Stimulated activated naive CD8-positive, alpha-beta T cell treated with anti-CD3 and anti-CD28 coated beads, Interleukin-15, Interleukin-2, amounts not matched to agents 100 ng/mL and 50 ng/mL, for 24 hours (primary cell): ENCODE measurements around the gene LPCAT4.
"Not testable (repeated sequence)": the region's sequence is repeated elsewhere in the genome, so short reads cannot be mapped to it uniquely, and the experiment has no call there.

ENCODE experiments used
- H3K27ac Mint-ChIP-seq: one replicate; pipeline ENCODE4 v1.8.0; 2021; ENCODE audit warnings: mild to moderate bottlenecking, mixed read lengths
- H3K27me3 Mint-ChIP-seq: one replicate; pipeline ENCODE4 v1.8.0; 2021; ENCODE audit warnings: mixed read lengths
- H3K36me3 Mint-ChIP-seq: one replicate; pipeline ENCODE4 v1.8.0; 2021; ENCODE audit warnings: low read depth, mixed read lengths
- H3K4me1 Mint-ChIP-seq: one replicate; pipeline ENCODE4 v1.8.0; 2021; ENCODE audit warnings: low read depth, mixed read lengths
- H3K4me3 Mint-ChIP-seq: one replicate; pipeline ENCODE4 v1.8.0; 2021; ENCODE audit warnings: mild to moderate bottlenecking, mixed read lengths
- H3K9me3 Mint-ChIP-seq: one replicate; pipeline ENCODE4 v1.8.0; 2021; ENCODE audit warnings: mixed read lengths

Gene LPCAT4

DNA sequence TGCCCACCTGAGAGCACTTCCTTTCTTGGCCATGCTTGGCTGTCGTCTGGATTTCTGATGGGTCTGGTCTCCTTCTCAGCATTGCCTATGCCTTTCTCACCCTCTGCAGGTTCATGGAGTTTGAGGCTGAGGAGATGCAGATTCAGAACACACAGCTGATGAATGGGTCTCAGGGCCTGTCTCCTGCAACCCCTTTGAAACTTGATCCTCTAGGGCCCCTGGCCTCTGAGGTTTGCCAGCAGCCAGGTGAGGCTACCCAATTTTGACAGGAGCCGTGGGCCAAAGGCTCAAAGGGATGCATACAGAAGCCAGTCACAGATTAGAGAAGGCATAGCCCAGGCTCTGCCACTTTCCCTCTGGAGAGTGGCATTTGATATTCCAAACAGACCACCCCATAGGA, 13.4 kb downstream of the LPCAT4 start:
- Mint-ChIP-seq H3K27ac (no peak overlapping the region), H3K27me3 (no peaks in the 10 kb centered on the region)

DNA sequence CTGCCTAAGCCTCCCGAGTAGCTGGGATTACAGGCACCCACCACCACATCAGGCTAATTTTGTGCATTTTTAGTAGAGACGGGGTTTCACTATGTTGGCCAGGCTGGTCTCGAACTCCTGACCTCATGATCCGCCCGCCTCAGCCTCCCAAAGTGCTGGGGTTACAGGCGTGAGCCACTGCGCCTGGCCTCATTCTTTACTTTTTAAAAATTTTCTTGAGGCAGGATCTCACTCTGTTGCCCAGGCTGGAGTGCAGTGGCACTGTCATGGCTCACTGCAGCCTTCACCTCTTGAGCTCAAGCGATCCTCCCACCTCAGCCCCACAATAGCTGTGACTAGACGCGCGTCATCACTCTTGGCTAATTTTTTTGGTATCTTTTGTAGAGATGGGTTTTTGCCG, 14.0 kb downstream of the LPCAT4 start:
- not testable (repeated sequence) for H3K27ac Mint-ChIP-seq
- H3K36me3 Mint-ChIP-seq, result peaks cover 18% of the 10 kb centered on the region

More for the DNA sequence above, 13.4 kb downstream of the LPCAT4 start:
- peaks cover 22% of the 10 kb centered on the region for H3K36me3 Mint-ChIP-seq
- H3K4me3 Mint-ChIP-seq, result no peak overlapping the region
- H3K9me3 Mint-ChIP-seq, result no peaks in the 10 kb centered on the region
- no peaks in the 10 kb centered on the region for H3K4me1 Mint-ChIP-seq

DNA sequence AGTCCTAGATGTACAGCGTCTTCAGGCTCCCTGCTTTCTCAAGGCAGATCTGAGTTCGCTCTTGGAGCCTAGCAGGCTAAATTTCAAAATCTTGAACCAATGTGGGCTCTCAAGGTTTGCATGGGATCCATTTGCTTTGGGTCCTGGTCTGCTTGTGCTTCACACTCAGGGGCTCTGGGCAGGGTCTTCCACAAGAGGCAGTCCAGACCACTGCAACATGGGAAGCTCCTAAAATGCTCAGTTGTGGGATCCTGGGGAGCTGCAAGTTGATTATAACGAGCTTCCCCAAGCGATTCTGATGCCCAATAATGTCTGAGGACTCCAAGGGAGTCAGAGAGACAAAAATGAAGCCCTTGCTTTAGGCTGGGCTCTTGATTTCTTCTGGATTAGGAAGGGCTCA, 17.2 kb downstream of the LPCAT4 start:
- Mint-ChIP-seq H3K4me3 (no peak overlapping the region), H3K27ac (no peak overlapping the region), H3K36me3 (peaks cover 6% of the 10 kb centered on the region), H3K9me3 (no peaks in the 10 kb centered on the region), H3K27me3 (no peaks in the 10 kb centered on the region), H3K4me1 (no peaks in the 10 kb centered on the region)

More for the DNA sequence above, 14.0 kb downstream of the LPCAT4 start:
- not testable (repeated sequence) for H3K27me3 Mint-ChIP-seq, H3K4me3 Mint-ChIP-seq, H3K9me3 Mint-ChIP-seq, H3K4me1 Mint-ChIP-seq

DNA sequence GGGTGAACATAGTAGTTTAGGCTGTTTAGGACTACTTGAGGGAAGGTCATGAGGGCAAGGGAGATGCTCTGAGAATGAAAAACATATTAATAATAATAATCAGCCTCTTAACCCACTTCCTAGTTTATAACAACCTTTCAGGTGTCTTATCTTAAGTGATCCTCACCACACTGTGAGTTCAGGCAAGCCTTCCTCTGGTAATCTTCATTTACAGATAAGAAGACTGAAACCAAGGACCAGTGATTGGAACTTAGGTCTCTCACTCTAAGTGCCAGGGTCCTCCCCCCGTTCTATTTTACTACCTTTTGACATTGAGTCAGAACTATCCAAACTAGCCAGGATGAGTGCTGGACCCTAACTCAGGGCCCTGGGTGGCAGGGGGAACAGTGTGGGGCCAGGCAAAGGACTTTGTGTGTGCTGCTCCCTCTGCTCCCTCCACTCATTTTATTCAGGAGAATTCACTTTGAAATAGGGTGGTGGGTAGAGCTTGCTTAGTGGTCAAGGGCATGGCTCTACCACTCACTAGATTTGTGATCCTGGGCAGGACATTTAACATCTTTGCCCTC, 18.2 kb downstream of the LPCAT4 start:
- peaks cover 6% of the 10 kb centered on the region for H3K36me3 Mint-ChIP-seq
- H3K9me3 Mint-ChIP-seq, result no peaks in the 10 kb centered on the region
- H3K4me1 Mint-ChIP-seq, result no peaks in the 10 kb centered on the region
- no peak overlapping the region for H3K27ac Mint-ChIP-seq
- H3K4me3 Mint-ChIP-seq, result no peak overlapping the region
- no peaks in the 10 kb centered on the region for H3K27me3 Mint-ChIP-seq

DNA sequence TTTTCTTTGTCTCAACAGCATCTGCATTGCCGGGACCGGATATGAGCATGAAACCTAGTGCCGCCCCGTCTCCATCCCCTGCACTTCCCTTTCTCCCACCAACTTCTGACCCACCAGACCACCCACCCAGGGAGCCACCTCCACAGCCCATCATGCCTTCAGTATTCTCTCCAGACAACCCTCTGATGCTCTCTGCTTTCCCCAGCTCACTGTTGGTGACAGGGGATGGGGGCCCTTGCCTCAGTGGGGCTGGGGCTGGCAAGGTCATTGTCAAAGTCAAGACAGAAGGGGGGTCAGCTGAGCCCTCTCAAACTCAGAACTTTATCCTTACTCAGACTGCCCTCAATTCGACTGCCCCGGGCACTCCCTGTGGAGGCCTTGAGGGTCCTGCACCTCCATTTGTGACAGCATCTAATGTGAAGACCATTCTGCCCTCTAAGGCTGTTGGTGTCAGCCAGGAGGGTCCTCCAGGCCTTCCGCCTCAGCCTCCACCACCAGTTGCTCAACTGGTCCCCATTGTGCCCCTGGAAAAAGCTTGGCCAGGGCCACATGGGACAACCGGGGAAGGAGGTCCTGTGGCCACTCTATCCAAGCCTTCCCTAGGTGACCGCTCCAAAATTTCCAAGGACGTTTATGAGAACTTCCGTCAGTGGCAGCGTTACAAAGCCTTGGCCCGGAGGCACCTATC, 18.9 kb downstream of the LPCAT4 start:
- no peak overlapping the region for H3K4me3 Mint-ChIP-seq
- no peak overlapping the region for H3K27ac Mint-ChIP-seq
- H3K4me1 Mint-ChIP-seq, result no peaks in the 10 kb centered on the region
- no peaks in the 10 kb centered on the region for H3K9me3 Mint-ChIP-seq
- no peaks in the 10 kb centered on the region for H3K27me3 Mint-ChIP-seq
- H3K36me3 Mint-ChIP-seq, result peaks cover 6% of the 10 kb centered on the region

DNA sequence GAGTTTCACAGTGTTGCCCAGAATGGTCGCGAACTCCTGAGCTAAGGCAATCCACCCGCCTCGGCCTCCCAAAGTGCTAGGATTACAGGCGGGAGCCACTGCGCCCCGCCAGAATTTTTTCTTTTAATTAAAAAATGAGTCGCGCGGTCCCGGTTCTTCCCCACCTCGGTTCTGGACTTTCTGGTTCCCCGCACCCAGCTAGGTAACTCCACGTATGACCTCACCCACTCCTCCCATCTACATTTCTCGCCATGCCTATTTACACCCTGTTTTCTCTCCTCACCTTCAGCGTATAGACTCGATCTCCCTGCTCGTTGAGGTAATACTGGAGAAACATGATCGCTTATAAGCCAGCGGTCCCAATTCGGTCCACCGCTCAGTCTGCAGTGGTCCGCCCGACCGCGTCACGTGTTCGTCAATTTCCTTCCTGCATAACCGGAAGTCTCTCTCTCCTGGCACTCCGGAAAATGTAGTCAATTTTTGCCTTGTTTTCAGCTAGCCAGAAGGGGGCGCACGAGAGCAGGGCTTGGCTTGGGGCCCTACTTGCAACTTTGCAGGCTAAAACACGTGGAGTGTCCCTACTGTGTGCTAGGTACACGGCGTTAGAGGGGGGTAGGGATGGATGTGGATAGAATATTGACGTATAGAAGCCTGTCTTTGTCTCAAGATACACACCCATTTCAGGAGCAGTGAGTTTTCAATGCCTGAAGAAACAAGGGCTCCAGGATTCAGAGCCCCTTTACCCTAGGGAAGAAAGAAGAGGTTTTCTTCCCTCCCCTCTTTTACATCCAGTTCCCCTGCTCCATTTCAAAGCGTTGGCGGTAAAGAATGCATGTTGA, 24.0 kb downstream of the LPCAT4 start, which contains the start of the genes NOP10 and NUTM1:
Gene NOP10 (minus strand): TSS at position 400 of the 839 bp plus-strand sequence. CDS start 63 bp downstream, at position 337.
Gene NUTM1 (plus strand): TSS at position 579 of the 839 bp plus-strand sequence. CDS start 382 bp downstream, outside the sequence.
- Mint-ChIP-seq H3K4me3 (no peak within 1 kb of the TSS), H3K9me3 (no peaks in the 10 kb centered on the region), H3K27me3 (no peaks in the 10 kb centered on the region), H3K36me3 (peaks cover 32% of the 10 kb centered on the region), H3K4me1 (peaks cover 35% of the 10 kb centered on the region), H3K27ac (peak within 1 kb of the TSS; percentile 87)

DNA sequence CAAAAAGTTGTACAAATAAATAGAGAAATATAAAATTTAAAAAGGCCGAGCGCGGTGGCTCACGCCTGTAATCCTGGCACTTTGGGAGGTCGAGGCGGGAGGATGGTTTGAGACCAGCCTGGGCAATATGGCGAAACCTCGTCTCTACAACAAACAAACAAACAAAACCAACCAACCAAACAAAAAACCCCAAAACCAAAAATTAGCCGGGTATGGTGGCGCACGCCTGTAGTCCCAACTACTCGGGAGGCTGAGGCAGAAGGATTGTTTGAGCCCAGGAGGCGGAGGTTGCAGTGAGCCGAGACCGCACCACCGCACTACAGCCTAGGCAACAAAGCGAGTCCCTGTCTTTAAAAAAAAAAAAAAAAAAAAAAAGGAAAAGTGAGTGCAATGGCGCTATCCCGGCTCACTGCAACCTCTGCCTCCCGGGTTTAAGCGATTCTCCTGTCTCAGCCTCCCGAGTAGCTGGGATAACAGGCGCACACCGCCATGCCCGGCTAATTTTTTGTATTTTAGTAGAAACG, 24.7 kb downstream of the LPCAT4 start:
- peaks cover 32% of the 10 kb centered on the region for H3K36me3 Mint-ChIP-seq
- H3K27ac Mint-ChIP-seq, result peak overlapping the region; percentile 87
- H3K4me1 Mint-ChIP-seq, result peaks cover 35% of the 10 kb centered on the region
- not testable (repeated sequence) for H3K4me3 Mint-ChIP-seq, H3K27me3 Mint-ChIP-seq, H3K9me3 Mint-ChIP-seq

DNA sequence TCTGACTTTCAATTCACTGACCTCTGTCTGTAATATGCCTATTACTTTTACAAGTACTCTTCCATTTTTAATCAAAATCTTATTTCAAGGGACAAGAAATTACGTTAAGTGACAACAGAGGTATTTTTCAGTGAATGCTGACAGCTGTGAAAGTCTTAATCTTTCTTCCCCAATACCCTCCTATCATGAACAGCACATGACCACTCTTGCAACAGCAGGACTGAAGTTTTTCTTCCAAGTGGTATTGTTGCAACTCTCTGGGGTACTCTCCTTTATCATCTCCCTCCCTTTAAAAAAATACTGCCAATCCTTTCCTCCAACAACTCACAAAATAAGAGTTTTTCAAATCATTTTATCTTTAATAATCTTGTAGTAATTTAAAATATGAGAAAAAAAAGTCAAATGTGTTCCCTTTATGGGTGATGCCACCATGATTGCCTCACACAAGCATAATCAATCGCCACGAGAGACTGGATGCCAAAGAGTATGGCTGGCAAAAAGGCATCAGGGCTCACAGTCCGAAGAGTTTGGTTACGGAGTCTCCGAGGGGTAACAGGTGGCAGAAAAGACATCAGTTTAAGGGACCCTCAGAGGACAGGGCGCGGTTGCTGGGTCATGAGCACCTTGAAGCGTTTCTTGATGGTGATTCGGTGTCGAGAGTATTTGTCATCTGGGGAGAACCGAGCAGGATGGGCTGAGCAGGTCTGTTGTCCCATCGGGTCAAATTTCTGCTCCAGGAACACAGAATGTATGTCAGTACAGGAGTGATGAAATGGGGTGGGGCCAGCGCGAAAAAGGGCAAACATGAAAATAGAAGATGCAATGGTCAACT, 25.4 kb downstream of the LPCAT4 start:
- Mint-ChIP-seq H3K27ac (peak overlapping the region; percentile 87), H3K36me3 (peaks cover 32% of the 10 kb centered on the region), H3K9me3 (no peaks in the 10 kb centered on the region), H3K27me3 (no peaks in the 10 kb centered on the region), H3K4me3 (no peak overlapping the region), H3K4me1 (peaks cover 41% of the 10 kb centered on the region)

DNA sequence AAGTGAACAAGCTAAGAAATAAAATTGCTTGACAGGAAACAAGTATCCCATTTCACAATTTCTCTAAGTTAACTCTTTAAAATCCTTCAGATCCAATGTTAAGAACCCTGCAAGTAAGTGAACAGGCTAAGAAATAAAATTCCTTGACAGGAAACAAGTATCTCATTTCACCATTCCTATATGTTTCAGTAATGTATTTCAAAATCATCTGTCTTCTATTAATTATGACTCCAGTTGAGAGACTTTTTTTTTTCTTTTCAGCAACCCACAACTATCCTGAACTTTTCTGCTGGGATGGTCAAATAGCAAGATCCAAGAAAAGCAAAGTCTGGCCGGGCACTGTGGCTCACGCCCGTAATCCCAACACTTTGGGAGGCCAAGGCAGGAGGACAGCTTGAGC, 27.1 kb downstream of the LPCAT4 start:
- Mint-ChIP-seq H3K9me3 (no peaks in the 10 kb centered on the region), H3K4me1 (peaks cover 58% of the 10 kb centered on the region), H3K27ac (peak overlapping the region; percentile 75), H3K27me3 (no peaks in the 10 kb centered on the region), H3K4me3 (no peak overlapping the region), H3K36me3 (peaks cover 32% of the 10 kb centered on the region)

DNA sequence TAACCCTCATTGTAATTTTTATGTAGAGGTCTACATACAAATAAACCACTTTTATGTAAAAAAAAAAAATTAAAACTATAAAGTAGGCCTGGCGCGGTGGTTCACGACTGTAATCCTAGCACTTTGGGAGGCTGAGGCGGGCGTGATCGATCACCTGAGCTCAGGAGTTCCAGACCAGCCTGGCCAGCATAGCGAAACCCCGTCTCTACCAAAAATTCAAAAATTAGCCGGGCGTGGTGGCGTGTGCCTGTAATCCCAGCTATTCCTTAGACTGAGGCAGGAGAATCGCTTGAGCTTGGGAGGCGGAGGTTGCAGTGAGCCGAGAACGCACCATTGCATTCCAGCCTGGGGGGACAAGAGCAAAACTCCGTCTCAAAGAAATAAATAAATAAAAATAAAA, 28.6 kb downstream of the LPCAT4 start:
- H3K27me3 Mint-ChIP-seq, result no peaks in the 10 kb centered on the region
- no peaks in the 10 kb centered on the region for H3K9me3 Mint-ChIP-seq
- H3K4me3 Mint-ChIP-seq, result peak overlapping the region; percentile 97
- H3K27ac Mint-ChIP-seq, result peak overlapping the region; percentile 83
- peaks cover 32% of the 10 kb centered on the region for H3K36me3 Mint-ChIP-seq
- H3K4me1 Mint-ChIP-seq, result peaks cover 74% of the 10 kb centered on the region

DNA sequence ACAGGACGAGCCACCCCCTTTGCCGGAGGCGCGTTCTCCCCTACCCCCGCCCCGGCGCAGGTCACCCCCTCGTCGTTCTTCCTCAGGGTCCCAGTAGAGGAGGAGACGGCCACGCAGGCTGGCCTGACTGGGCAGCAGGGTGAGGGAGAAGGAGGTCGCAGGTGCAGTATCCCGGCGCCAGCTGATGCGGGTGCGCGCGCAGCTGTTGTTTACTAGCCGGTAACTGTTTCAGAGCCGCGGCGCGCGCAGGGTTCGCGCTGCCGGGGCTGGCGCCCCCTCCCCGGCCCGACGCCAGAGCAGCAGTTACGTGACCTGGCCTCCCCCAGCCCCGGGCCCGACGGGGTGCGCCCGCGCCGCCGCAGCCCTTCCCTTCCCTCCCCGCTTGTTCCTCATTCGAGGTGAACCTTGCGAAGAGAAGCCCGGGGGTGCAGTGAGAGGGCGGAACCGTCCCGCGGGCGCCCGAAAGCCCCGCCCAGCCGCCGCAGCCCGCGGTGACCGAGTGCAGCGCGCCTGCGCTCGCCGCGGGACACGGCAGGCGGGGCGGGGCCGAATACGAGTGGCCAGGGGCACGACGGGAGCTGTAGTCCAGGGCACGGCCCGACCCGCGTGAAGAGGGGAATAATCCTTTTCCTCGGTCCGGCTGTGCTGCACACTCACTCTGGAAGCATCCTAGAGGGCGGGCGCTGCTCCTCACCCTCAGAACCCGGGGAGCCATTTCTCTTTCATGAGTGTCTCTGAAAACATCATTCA, 29.3 kb downstream of the LPCAT4 start, which contains the start of gene SLC12A6:
Gene SLC12A6 (minus strand): TSS at position 225 of the 750 bp plus-strand sequence. CDS start 1,101 bp downstream, outside the sequence.
- no peaks in the 10 kb centered on the region for H3K27me3 Mint-ChIP-seq
- peaks cover 80% of the 10 kb centered on the region for H3K4me1 Mint-ChIP-seq
- peaks cover 32% of the 10 kb centered on the region for H3K36me3 Mint-ChIP-seq
- H3K27ac Mint-ChIP-seq, result peak within 1 kb of the TSS; percentile 94
- H3K9me3 Mint-ChIP-seq, result no peaks in the 10 kb centered on the region
- H3K4me3 Mint-ChIP-seq, result peak within 1 kb of the TSS; percentile 97

DNA sequence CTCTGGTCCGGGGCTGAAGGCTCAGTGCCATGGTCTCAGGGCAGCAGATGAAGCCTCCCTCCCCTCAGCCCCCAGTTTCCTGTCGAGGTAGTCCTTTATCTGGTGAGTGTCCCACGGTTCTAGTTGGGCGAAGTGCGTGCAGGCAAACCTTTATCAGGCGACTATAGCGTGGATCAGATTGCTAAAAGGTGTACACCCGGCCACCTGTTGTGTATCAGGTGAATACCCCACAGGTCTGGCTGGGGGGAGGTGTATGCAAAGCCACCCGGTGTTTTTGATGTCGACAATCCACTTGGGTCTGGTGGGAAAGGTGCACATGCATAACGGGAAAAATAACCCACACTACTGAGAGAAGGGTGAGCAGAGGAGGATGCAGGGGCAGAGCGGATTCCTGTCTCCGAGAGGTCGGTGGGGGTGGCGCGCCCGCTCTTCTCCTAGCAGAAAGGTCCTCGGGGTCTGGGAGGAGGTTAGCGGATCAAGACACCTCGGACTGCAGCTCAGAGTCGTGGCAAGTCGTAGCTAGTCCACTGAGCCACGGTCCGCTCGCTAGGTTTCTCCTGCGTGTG, 29.9 kb downstream of the LPCAT4 start:
- Mint-ChIP-seq H3K36me3 (peaks cover 31% of the 10 kb centered on the region), H3K4me3 (peak overlapping the region; percentile 97), H3K27me3 (no peaks in the 10 kb centered on the region), H3K4me1 (peaks cover 86% of the 10 kb centered on the region), H3K27ac (peak overlapping the region; percentile 94), H3K9me3 (no peaks in the 10 kb centered on the region)

DNA sequence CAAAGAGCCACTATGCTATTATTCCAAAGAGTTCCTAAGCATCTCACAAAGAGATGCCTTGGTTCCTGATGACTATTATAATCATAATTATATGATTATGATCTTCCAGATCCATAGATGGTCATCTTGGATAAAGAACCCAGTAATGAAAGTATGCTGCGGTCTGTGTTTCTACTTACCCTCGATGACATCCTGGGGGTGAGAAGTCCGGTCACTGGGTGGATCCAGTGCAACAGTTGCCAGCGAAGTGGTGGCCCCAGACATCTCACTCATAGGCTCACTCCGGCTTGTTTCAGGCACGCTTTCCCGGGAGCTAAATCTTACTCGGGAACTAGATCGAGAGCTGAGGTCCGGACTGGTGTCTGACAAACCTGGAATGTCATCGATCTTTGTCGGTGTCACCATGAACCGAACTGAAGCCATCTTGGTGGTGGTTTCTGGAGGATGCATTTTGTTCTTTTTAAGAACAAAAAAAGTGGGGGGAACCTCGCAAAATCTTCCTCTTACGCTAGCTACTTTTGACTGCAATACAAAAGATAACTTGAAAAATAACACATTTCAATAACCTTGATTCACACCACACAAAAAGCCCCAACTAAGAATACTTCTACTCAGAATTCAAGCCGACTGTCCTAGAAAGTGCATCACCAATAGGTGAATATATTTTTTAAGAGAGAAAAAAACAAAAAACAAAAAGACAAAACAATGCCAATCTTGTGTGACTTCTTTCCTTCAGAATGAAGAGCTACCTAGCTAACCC, 30.6 kb downstream of the LPCAT4 start:
- peak overlapping the region; percentile 97 for H3K4me3 Mint-ChIP-seq
- H3K4me1 Mint-ChIP-seq, result peaks cover 86% of the 10 kb centered on the region
- peaks cover 24% of the 10 kb centered on the region for H3K36me3 Mint-ChIP-seq
- no peaks in the 10 kb centered on the region for H3K9me3 Mint-ChIP-seq
- no peaks in the 10 kb centered on the region for H3K27me3 Mint-ChIP-seq
- peak overlapping the region; percentile 94 for H3K27ac Mint-ChIP-seq
